OCI-LY7 (cell line): Measurements from ENCODE around the gene PRKCA. TPM values are rescaled to one million over a fixed set of nuclear protein-coding genes. Genes with fewer than 3 reads are reported as not detected.
A peak's percentile ranks its signal among the peaks of the same experiment; 100 is the strongest.

Source experiments
- BruUV-seq: library from RNA; stranded (reverse); fragments of 400-500 nt; replicated peaks from 2 replicates; lab custom pipeline; 2021; lab: Mats Ljungman, UMichigan
- CTCF ChIA-PET: fragments of 300-600 bp; sonication (Branson Sonifier 250); formaldehyde crosslinking; loops from one replicate; lab custom pipeline; 2022; ENCODE audit warnings: antibody characterized with exemption; ENCODE audit not compliant: unreplicated experiment; lab: Charles Lee
- POLR2A ChIA-PET: fragments of 300-600 bp; sonication (Branson Sonifier 250); formaldehyde crosslinking; loops from one replicate; lab custom pipeline; 2022; ENCODE audit warnings: antibody characterized with exemption; lab: Charles Lee
- DNase-seq: peaks from one replicate; pipeline ENCODE4 v3.0.0-alpha.2; 2015; ENCODE audit warnings: low spot score
- H2AFZ ChIP-seq: fragments of 200-600 bp; sonication (generic), shearing (Covaris generic); 2 replicates; pipeline ENCODE4 v1.6.1; 2014; ENCODE audit warnings: mild to moderate bottlenecking, antibody characterized with exemption, low read length, moderate library complexity
- H3K27ac ChIP-seq: fragments of 200-600 bp; sonication (generic); 2 replicates; pipeline ENCODE4 v1.5.1; 2014; ENCODE audit warnings: mixed run types, low read depth, mild to moderate bottlenecking, moderate library complexity, low read length, inconsistent platforms; ENCODE audit not compliant: poor library complexity, severe bottlenecking
- H3K36me3 ChIP-seq: fragments of 200-600 bp; sonication (generic); 2 replicates; pipeline ENCODE4 v1.6.1; 2014; ENCODE audit warnings: mild to moderate bottlenecking, antibody characterized with exemption, low read length, moderate library complexity, mixed read lengths; ENCODE audit not compliant: insufficient read depth
- H3K4me1 ChIP-seq: fragments of 200-600 bp; sonication (generic); 2 replicates; pipeline ENCODE4 v1.5.1; 2014; ENCODE audit warnings: mild to moderate bottlenecking, low read length; ENCODE audit not compliant: insufficient read depth, poor library complexity, severe bottlenecking
- H3K4me2 ChIP-seq: fragments of 200-600 bp; sonication (generic); 2 replicates; pipeline ENCODE4 v1.6.1; 2014; ENCODE audit warnings: mild to moderate bottlenecking, low read length
- H3K4me3 ChIP-seq: fragments of 200-600 bp; sonication (generic); 2 replicates; pipeline ENCODE4 v1.5.1; 2014; ENCODE audit warnings: mild to moderate bottlenecking, low read depth, low read length; ENCODE audit not compliant: poor library complexity, severe bottlenecking
- H3K79me2 ChIP-seq: fragments of 200-600 bp; sonication (generic); 2 replicates; pipeline ENCODE4 v1.6.1; 2016; ENCODE audit warnings: low read depth, mild to moderate bottlenecking, low read length, moderate library complexity, mixed read lengths; ENCODE audit not compliant: insufficient read depth
- H3K9me2 ChIP-seq: fragments of 200-600 bp; sonication (generic); 2 replicates; pipeline ENCODE4 v1.6.1; 2016; ENCODE audit warnings: mild to moderate bottlenecking, low read length, mixed read lengths; ENCODE audit not compliant: insufficient read depth
- H3K9me3 ChIP-seq: fragments of 200-600 bp; sonication (generic); 2 replicates; pipeline ENCODE4 v1.6.1; 2014; ENCODE audit warnings: mild to moderate bottlenecking, mixed run types, low read length, mixed read lengths
- H4K20me1 ChIP-seq: fragments of 200-600 bp; sonication (generic); 2 replicates; pipeline ENCODE4 v1.6.1; 2014; ENCODE audit warnings: mild to moderate bottlenecking, antibody characterized with exemption, low read length, moderate library complexity, mixed read lengths; ENCODE audit not compliant: insufficient read depth
- EZH2phosphoT487 ChIP-seq: fragments of 200-600 bp; sonication (generic); IDR thresholded peaks from 2 replicates; pipeline ENCODE4 v1.6.1; 2018; ENCODE audit warnings: low read depth, borderline replicate concordance, mild to moderate bottlenecking, mixed run types, antibody characterized with exemption, low read length, moderate library complexity, mixed read lengths
- intact Hi-C: fragments of 100-400 bp; cut with micrococcal nuclease; formaldehyde crosslinking; loops from one replicate; pipeline ENCODE4 v1.10.0; 2022; ENCODE audit not compliant: unreplicated experiment
- total RNA-seq, 2 experiments: library from RNA; depleted of rRNA in 1 of 2; stranded (reverse); fragments of >200 nt in 1 of 2; shearing (Covaris generic) in 1 of 2; gene quantifications; 2 replicates each; pipeline ENCODE4 v1.2.3, GENCODE V29; 2014 to 2022
- TF ChIP-seq, protein P1 (sequence below): fragments of 200-600 bp; sonication (generic); conservative IDR thresholded peaks from 2 replicates; pipeline ENCODE4 v1.5.1; 2014; ENCODE audit warnings: mild to moderate bottlenecking, antibody characterized with exemption, low read length, moderate library complexity, mixed read lengths

PRKCA gene
- total RNA-seq, 2 experiments from 2014 or later, result 6.6 to 32.1 TPM

DNA sequence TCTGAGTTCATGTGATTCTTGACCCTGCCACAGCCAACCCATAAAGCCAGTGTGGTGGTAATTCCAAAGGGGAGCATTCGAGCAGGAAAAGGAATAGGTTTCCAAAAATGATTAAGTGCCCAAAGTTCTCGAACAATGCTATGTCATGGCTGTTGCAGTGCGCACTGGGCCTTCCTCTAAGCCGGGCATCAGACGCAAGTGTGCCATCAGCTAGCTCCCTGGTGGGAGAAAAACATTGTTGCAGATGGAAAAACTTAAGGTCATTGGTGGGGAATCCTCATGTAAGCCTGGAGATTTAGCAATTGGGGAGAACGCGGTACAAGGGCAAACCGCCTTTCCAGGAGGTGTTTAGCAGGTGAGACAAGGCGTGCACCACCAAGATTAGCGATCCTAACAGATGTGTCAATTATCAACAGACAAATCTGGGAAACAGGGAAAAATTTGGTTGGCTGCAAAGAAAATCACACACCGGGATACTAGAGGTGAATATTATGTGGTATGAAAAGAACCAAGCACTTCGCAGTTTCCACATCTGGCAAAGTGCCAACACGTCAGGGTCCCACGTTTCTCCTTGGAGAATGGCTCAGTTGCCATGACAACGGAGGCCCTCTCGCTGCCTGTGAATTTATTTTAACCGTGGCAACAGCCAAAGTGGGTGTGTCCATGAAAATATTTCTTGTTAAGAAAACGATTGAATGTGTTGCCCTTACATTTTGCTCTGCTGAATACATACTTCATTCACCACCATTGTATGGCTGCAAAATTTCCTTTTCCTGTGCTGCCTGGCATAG is 414.0 kb downstream of the PRKCA start:
- no TSS peak for BruUV-seq
- no peaks in the 10 kb centered on the region for H3K79me2 ChIP-seq
- no peaks in the 10 kb centered on the region for H3K9me2 ChIP-seq
- TF ChIP-seq, protein P1, sequence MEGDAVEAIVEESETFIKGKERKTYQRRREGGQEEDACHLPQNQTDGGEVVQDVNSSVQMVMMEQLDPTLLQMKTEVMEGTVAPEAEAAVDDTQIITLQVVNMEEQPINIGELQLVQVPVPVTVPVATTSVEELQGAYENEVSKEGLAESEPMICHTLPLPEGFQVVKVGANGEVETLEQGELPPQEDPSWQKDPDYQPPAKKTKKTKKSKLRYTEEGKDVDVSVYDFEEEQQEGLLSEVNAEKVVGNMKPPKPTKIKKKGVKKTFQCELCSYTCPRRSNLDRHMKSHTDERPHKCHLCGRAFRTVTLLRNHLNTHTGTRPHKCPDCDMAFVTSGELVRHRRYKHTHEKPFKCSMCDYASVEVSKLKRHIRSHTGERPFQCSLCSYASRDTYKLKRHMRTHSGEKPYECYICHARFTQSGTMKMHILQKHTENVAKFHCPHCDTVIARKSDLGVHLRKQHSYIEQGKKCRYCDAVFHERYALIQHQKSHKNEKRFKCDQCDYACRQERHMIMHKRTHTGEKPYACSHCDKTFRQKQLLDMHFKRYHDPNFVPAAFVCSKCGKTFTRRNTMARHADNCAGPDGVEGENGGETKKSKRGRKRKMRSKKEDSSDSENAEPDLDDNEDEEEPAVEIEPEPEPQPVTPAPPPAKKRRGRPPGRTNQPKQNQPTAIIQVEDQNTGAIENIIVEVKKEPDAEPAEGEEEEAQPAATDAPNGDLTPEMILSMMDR, result no peak
- TF ChIP-seq EZH2phosphoT487, result no peak
- no peak overlapping the region for H2AFZ ChIP-seq
- H3K36me3 ChIP-seq, result no peaks in the 10 kb centered on the region
- intact Hi-C loops, result loop anchor here (5.0 to 10.0 kb wide), 3 partner anchors 366 to 658 kb away; partner anchors contain the start of gene PITPNC1
- DNase-seq, result no peak
- no peak overlapping the region for H3K4me3 ChIP-seq
- POLR2A ChIA-PET, result no interaction called here
- H3K9me3 ChIP-seq, result no peaks in the 10 kb centered on the region
- peaks cover 43% of the 10 kb centered on the region for H3K4me1 ChIP-seq
- H3K27ac ChIP-seq, result no peak overlapping the region
- H4K20me1 ChIP-seq, result no peaks in the 10 kb centered on the region
- CTCF ChIA-PET, result no interaction called here
- H3K4me2 ChIP-seq, result no peak overlapping the region

- DNase-seq, result peak; percentile 76
- Histone ChIP-seq H2AFZ (no peak overlapping the region), H3K36me3 (no peaks in the 10 kb centered on the region), H3K79me2 (no peaks in the 10 kb centered on the region), H3K4me2 (peak overlapping the region; percentile 28), H3K4me3 (no peak overlapping the region), H3K9me2 (no peaks in the 10 kb centered on the region), H3K27ac (no peak overlapping the region), H3K9me3 (no peaks in the 10 kb centered on the region), H3K4me1 (peaks cover 34% of the 10 kb centered on the region), H4K20me1 (no peaks in the 10 kb centered on the region)
- ChIA-PET CTCF (no interaction called here), POLR2A (interaction anchor here (0.6 to 1.5 kb wide), 2 partner anchors 13 to 19 kb away, joined by 3 to 4 read pairs; no protein-coding TSS in a partner anchor)
- intact Hi-C loops, result loop anchor here (5.0 to 10.0 kb wide), 3 partner anchors 365 to 657 kb away; partner anchors contain the start of gene PITPNC1
- no TSS peak for BruUV-seq
- no peak for TF ChIP-seq EZH2phosphoT487
- TF ChIP-seq, protein P1, result no peak
Observed at GRCh38 chr17:66717641-66718058, 415.2 kb downstream of the PRKCA start.

DNA sequence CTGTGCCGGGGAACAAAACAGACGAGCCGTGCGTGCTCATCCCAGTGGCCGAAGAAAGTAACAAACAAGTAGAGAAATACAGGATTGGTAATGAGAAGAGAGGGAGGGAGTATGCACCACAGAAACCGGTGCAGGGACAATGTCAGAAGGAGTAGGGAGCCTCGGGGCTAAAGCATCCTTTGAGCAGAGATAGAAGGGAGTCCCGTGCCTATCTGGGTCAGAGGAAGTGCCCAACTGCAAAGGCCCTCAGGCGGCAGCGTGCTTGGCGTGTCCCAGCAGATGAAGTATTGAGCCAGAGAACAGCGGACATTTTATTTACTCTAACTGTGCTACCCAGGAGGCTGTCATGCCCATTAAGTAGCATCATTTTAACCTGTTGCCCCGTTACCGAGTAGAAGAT is 417.6 kb downstream of the PRKCA start:
- intact Hi-C loops, result no loop called here
- no peak overlapping the region for H3K4me2 ChIP-seq
- ChIA-PET CTCF (no interaction called here), POLR2A (interaction anchor here (0.5 kb wide), 1 partner anchor 47 kb away, joined by 3 read pairs; no protein-coding TSS in a partner anchor)
- H3K9me3 ChIP-seq, result no peaks in the 10 kb centered on the region
- DNase-seq, result no peak
- no peak overlapping the region for H3K27ac ChIP-seq
- H3K36me3 ChIP-seq, result no peaks in the 10 kb centered on the region
- no peaks in the 10 kb centered on the region for H3K79me2 ChIP-seq
- no peak overlapping the region for H3K4me3 ChIP-seq
- peaks cover 17% of the 10 kb centered on the region for H3K4me1 ChIP-seq
- no TSS peak for BruUV-seq
- no peak overlapping the region for H2AFZ ChIP-seq
- H3K9me2 ChIP-seq, result no peaks in the 10 kb centered on the region
- no peaks in the 10 kb centered on the region for H4K20me1 ChIP-seq
- TF ChIP-seq, protein P1, result no peak
- no peak for TF ChIP-seq EZH2phosphoT487
